PC-3 (cell line): ENCODE measurements around the gene HSD17B12. TPM values are rescaled to one million over a fixed set of nuclear protein-coding genes. Genes with fewer than 3 reads are reported as not detected.

Experiments used
- ATAC-seq: fragments of 200-7000 bp; cut with Tn5 transposase; 2 replicates; pipeline ENCODE4 v1.9.1; 2020; ENCODE audit warnings: mild to moderate bottlenecking, moderate library complexity
- BruUV-seq: library from RNA; stranded (reverse); fragments of 400-500 nt; replicated peaks from 2 replicates; lab custom pipeline; 2021; lab: Mats Ljungman, UMichigan
- CTCF ChIA-PET: fragments of 300-600 bp; sonication (Branson Sonifier 250); formaldehyde crosslinking; loops from one replicate; lab custom pipeline; 2022; ENCODE audit warnings: antibody characterized with exemption; lab: Charles Lee
- POLR2A ChIA-PET: fragments of 300-600 bp; sonication (Branson Sonifier 250); formaldehyde crosslinking; loops from one replicate; lab custom pipeline; 2022; ENCODE audit warnings: antibody characterized with exemption; ENCODE audit not compliant: unreplicated experiment; lab: Charles Lee
- DNase-seq: peaks from one replicate; pipeline ENCODE4 v3.0.0-alpha.2; 2015
- H2AFZ ChIP-seq: fragments of 300-600 bp; sonication (generic); 2 replicates; pipeline ENCODE4 v1.6.0; 2016; ENCODE audit warnings: antibody characterized with exemption, low read length
- H3F3A ChIP-seq: fragments of 300-600 bp; sonication (generic); one replicate; pipeline ENCODE4 v1.6.0; 2017; ENCODE audit warnings: antibody characterized with exemption, low read length, control low read depth, mild to moderate bottlenecking; ENCODE audit not compliant: unreplicated experiment
- H3K27ac ChIP-seq: fragments of 300-600 bp; sonication (generic); 2 replicates; pipeline ENCODE4 v1.5.1; 2016; ENCODE audit warnings: mild to moderate bottlenecking, low read length
- H3K27me3 ChIP-seq: fragments of 300-600 bp; sonication (generic); 2 replicates; pipeline ENCODE4 v1.6.1; 2016; ENCODE audit warnings: low read length, mixed read lengths
- H3K36me3 ChIP-seq: fragments of 300-600 bp; sonication (generic); 2 replicates; pipeline ENCODE4 v1.6.1; 2016; ENCODE audit warnings: low read depth, mixed run types, low read length, mixed read lengths
- H3K4me1 ChIP-seq: fragments of 300-600 bp; sonication (generic); 2 replicates; pipeline ENCODE4 v1.5.1; 2016; ENCODE audit warnings: low read length; ENCODE audit not compliant: insufficient read depth
- H3K4me2 ChIP-seq: fragments of 300-600 bp; sonication (generic); 2 replicates; pipeline ENCODE4 v1.6.0; 2016; ENCODE audit warnings: low read length
- H3K4me3 ChIP-seq: fragments of 300-600 bp; sonication (generic); 2 replicates; pipeline ENCODE4 v1.5.1; 2016; ENCODE audit warnings: mild to moderate bottlenecking, low read length, mixed read lengths
- H3K79me2 ChIP-seq: fragments of 300-600 bp; sonication (generic); 2 replicates; pipeline ENCODE4 v1.6.1; 2017; ENCODE audit warnings: low read length, mixed read lengths
- H3K9ac ChIP-seq: fragments of 300-600 bp; sonication (generic); 2 replicates; pipeline ENCODE4 v1.6.0; 2016; ENCODE audit warnings: mild to moderate bottlenecking, low read length
- H3K9me2 ChIP-seq: fragments of 300-600 bp; sonication (generic); replicated peaks from 2 replicates; pipeline ENCODE4 v1.6.1; 2016; ENCODE audit warnings: mixed run types, low read length, mixed read lengths
- H3K9me3 ChIP-seq: fragments of 300-600 bp; sonication (generic); 2 replicates; pipeline ENCODE4 v1.6.1; 2016; ENCODE audit warnings: low read length, mixed read lengths
- H4K20me1 ChIP-seq: fragments of 300-600 bp; sonication (generic); 2 replicates; pipeline ENCODE4 v1.6.1; 2016; ENCODE audit warnings: low read length, mixed read lengths
- EZH2 ChIP-seq: fragments of 300-600 bp; sonication (generic); IDR thresholded peaks from one replicate; pipeline ENCODE4 v1.6.1; 2017; ENCODE audit warnings: antibody characterized with exemption, mild to moderate bottlenecking, low read length; ENCODE audit not compliant: unreplicated experiment
- EZH2phosphoT487 ChIP-seq: fragments of 300-600 bp; sonication (generic); IDR thresholded peaks from 2 replicates; pipeline ENCODE4 v1.6.1; 2018; ENCODE audit warnings: mild to moderate bottlenecking, antibody characterized with exemption, low read length, borderline replicate concordance
- intact Hi-C: fragments of 100-400 bp; cut with micrococcal nuclease; formaldehyde crosslinking; loops from 2 replicates; pipeline ENCODE4 v1.9.0; 2023
- total RNA-seq: library from RNA; depleted of rRNA; stranded (reverse); fragments of >200 nt; gene quantifications from 2 replicates; pipeline ENCODE4 v1.2.3, GENCODE V29; 2014
- TF ChIP-seq, protein P1 (sequence below): fragments of 300-600 bp; sonication (generic); conservative IDR thresholded peaks from 2 replicates; pipeline ENCODE4 v1.5.1; 2017; ENCODE audit warnings: antibody characterized with exemption, low read depth, mild to moderate bottlenecking, low read length

Gene HSD17B12
- total RNA-seq, 1 experiment from 2014 or later, result 77.6 TPM

DNA sequence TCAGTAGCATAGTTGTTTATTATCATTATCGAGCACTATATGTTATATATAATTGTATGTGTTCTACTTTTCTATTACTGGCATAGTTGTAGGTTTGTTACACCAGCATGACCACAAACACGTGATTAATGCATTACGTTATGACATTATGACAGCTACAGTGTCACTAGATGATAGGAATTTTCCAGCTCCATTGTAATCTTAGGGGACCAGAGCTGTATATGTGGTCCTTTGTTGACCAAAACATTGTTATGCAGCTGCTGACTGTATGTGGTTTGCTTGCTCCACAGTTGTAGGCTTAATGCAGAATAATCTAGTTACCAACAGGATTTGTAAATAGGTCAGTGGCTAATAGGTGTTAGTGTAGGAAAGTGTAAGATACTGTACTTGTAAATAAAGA, 66.1 kb downstream of the HSD17B12 start:
- H3K9me2 ChIP-seq, result no peaks in the 10 kb centered on the region
- H3K4me2 ChIP-seq, result no peak overlapping the region
- no peaks in the 10 kb centered on the region for H4K20me1 ChIP-seq
- no peak overlapping the region for H2AFZ ChIP-seq
- H3K36me3 ChIP-seq, result peaks cover 15% of the 10 kb centered on the region; the same call in 1 of the 2 replicates
- peaks cover 9% of the 10 kb centered on the region; the same call in 1 of the 2 replicates for H3K79me2 ChIP-seq
- H3K9me3 ChIP-seq, result no peaks in the 10 kb centered on the region
- no peak for DNase-seq
- TF ChIP-seq, protein P1, sequence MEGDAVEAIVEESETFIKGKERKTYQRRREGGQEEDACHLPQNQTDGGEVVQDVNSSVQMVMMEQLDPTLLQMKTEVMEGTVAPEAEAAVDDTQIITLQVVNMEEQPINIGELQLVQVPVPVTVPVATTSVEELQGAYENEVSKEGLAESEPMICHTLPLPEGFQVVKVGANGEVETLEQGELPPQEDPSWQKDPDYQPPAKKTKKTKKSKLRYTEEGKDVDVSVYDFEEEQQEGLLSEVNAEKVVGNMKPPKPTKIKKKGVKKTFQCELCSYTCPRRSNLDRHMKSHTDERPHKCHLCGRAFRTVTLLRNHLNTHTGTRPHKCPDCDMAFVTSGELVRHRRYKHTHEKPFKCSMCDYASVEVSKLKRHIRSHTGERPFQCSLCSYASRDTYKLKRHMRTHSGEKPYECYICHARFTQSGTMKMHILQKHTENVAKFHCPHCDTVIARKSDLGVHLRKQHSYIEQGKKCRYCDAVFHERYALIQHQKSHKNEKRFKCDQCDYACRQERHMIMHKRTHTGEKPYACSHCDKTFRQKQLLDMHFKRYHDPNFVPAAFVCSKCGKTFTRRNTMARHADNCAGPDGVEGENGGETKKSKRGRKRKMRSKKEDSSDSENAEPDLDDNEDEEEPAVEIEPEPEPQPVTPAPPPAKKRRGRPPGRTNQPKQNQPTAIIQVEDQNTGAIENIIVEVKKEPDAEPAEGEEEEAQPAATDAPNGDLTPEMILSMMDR, result no peak
- no peak for TF ChIP-seq EZH2phosphoT487
- no peak for TF ChIP-seq EZH2
- no peaks in the 10 kb centered on the region for H3K27me3 ChIP-seq
- POLR2A ChIA-PET, result no interaction called here
- no peaks in the 10 kb centered on the region for H3F3A ChIP-seq
- CTCF ChIA-PET, result no interaction called here
- no peaks in the 10 kb centered on the region for H3K4me1 ChIP-seq
- H3K4me3 ChIP-seq, result no peak overlapping the region
- intact Hi-C loops, result no loop called here
- no TSS peak for BruUV-seq
- no peak overlapping the region for H3K9ac ChIP-seq
- no peak overlapping the region for H3K27ac ChIP-seq
- ATAC-seq, result no peak

- Histone ChIP-seq H3K4me1 (no peaks in the 10 kb centered on the region), H3K9ac (no peak overlapping the region), H3K9me3 (no peaks in the 10 kb centered on the region), H4K20me1 (no peaks in the 10 kb centered on the region), H3K79me2 (peaks cover 9% of the 10 kb centered on the region; the same call in 1 of the 2 replicates), H2AFZ (no peak overlapping the region), H3K4me2 (no peak overlapping the region), H3K36me3 (peaks cover 15% of the 10 kb centered on the region; the same call in 1 of the 2 replicates), H3F3A (no peaks in the 10 kb centered on the region), H3K27me3 (no peaks in the 10 kb centered on the region), H3K4me3 (no peak overlapping the region), H3K27ac (no peak overlapping the region), H3K9me2 (no peaks in the 10 kb centered on the region)
- no peak for ATAC-seq
- CTCF ChIA-PET, result no interaction called here
- TF ChIP-seq EZH2phosphoT487 (no peak), EZH2 (no peak)
- TF ChIP-seq, protein P1, result no peak
- BruUV-seq, result no TSS peak
- POLR2A ChIA-PET, result no interaction called here
- intact Hi-C loops, result no loop called here
- DNase-seq, result no peak
These were observed 66.7 kb downstream of the HSD17B12 start for GRCh38 chr11:43747130-43747802.

- Histone ChIP-seq H3K9me2 (no peaks in the 10 kb centered on the region), H3F3A (no peaks in the 10 kb centered on the region), H4K20me1 (no peaks in the 10 kb centered on the region), H3K4me1 (no peaks in the 10 kb centered on the region), H3K27me3 (no peaks in the 10 kb centered on the region), H3K4me3 (no peak overlapping the region), H3K36me3 (peaks cover 12% of the 10 kb centered on the region; the same call in 1 of the 2 replicates), H3K79me2 (peaks cover 7% of the 10 kb centered on the region; the same call in 1 of the 2 replicates), H2AFZ (no peak overlapping the region), H3K9me3 (no peaks in the 10 kb centered on the region), H3K9ac (no peak overlapping the region), H3K4me2 (no peak overlapping the region), H3K27ac (no peak overlapping the region)
- ChIA-PET POLR2A (no interaction called here), CTCF (no interaction called here)
- no TSS peak for BruUV-seq
- ATAC-seq, result no peak
- intact Hi-C loops, result no loop called here
- TF ChIP-seq EZH2 (no peak), EZH2phosphoT487 (no peak)
- TF ChIP-seq, protein P1, result no peak
- DNase-seq, result no peak
These were observed 67.6 kb downstream of the HSD17B12 start for GRCh38 chr11:43748095-43748494.
